H9 (cell line): ENCODE measurements around the gene CMYA5. TPM values are rescaled to one million over a fixed set of nuclear protein-coding genes. Genes with fewer than 3 reads are reported as not detected.

Experiments
- DNase-seq: peaks from one replicate; pipeline ENCODE4 v3.0.0-alpha.2; 2017
- H2AFZ ChIP-seq: one replicate; pipeline ENCODE4 v1.6.1; 2013; ENCODE audit warnings: mild to moderate bottlenecking, low read length, control low read depth, moderate library complexity
- H2AK5ac ChIP-seq: 2 replicates; pipeline ENCODE4 v1.6.1; 2013; ENCODE audit warnings: low read length, control low read depth, mixed read lengths; ENCODE audit not compliant: insufficient read length
- H2BK120ac ChIP-seq: one replicate; pipeline ENCODE4 v1.6.1; 2013; ENCODE audit warnings: low read depth, mild to moderate bottlenecking, low read length, control low read depth, inconsistent platforms; ENCODE audit not compliant: poor library complexity, severe bottlenecking
- H2BK12ac ChIP-seq: 2 replicates; pipeline ENCODE4 v1.6.1; 2013; ENCODE audit warnings: low read length, control low read depth, mixed read lengths, low read depth; ENCODE audit not compliant: insufficient read length
- H2BK15ac ChIP-seq: 2 replicates; pipeline ENCODE4 v1.6.1; 2013; ENCODE audit warnings: low read depth, low read length, control low read depth
- H2BK20ac ChIP-seq: one replicate; pipeline ENCODE4 v1.6.1; 2013; ENCODE audit warnings: low read depth, mild to moderate bottlenecking, low read length, control low read depth, inconsistent platforms; ENCODE audit not compliant: poor library complexity, severe bottlenecking
- H2BK5ac ChIP-seq: 2 replicates; pipeline ENCODE4 v1.6.1; 2013; ENCODE audit warnings: low read length, control low read depth, mixed read lengths; ENCODE audit not compliant: insufficient read length
- H3K14ac ChIP-seq: 2 replicates; pipeline ENCODE4 v1.6.1; 2013; ENCODE audit warnings: low read length, control low read depth; ENCODE audit not compliant: insufficient read depth
- H3K18ac ChIP-seq: 2 replicates; pipeline ENCODE4 v1.6.1; 2013; ENCODE audit warnings: low read depth, mild to moderate bottlenecking, mixed read lengths, low read length, control low read depth; ENCODE audit not compliant: insufficient read length
- H3K23ac ChIP-seq: 2 replicates; pipeline ENCODE4 v1.6.1; 2013; ENCODE audit warnings: low read length, control low read depth, mixed read lengths, low read depth; ENCODE audit not compliant: insufficient read length
- H3K23me2 ChIP-seq: 2 replicates; pipeline ENCODE4 v1.6.1; 2013; ENCODE audit warnings: low read depth, mild to moderate bottlenecking, mixed read lengths, low read length, control low read depth; ENCODE audit not compliant: insufficient read length, poor library complexity, severe bottlenecking
- H3K27ac ChIP-seq: 2 replicates; pipeline ENCODE4 v1.5.1; 2013; ENCODE audit warnings: low read length, control low read depth, mixed read lengths, low read depth; ENCODE audit not compliant: insufficient read length
- H3K27me3 ChIP-seq: 2 replicates; pipeline ENCODE4 v1.6.1; 2013; ENCODE audit warnings: low read length, control low read depth, inconsistent platforms; ENCODE audit not compliant: insufficient read depth
- H3K4ac ChIP-seq: 2 replicates; pipeline ENCODE4 v1.6.1; 2013; ENCODE audit warnings: low read depth, mild to moderate bottlenecking, control low read depth, inconsistent platforms, low read length, moderate library complexity
- H3K4me1 ChIP-seq: 2 replicates; pipeline ENCODE4 v1.6.1; 2013; ENCODE audit warnings: low read length, control low read depth, inconsistent platforms; ENCODE audit not compliant: insufficient read depth
- H3K4me2 ChIP-seq: 2 replicates; pipeline ENCODE4 v1.6.1; 2013; ENCODE audit warnings: low read length, control low read depth, mixed read lengths; ENCODE audit not compliant: insufficient read length, insufficient read depth
- H3K56ac ChIP-seq: 2 replicates; pipeline ENCODE4 v1.6.1; 2013; ENCODE audit warnings: low read depth, mild to moderate bottlenecking, mixed read lengths, low read length, control low read depth; ENCODE audit not compliant: insufficient read length
- H3K79me1 ChIP-seq: 2 replicates; pipeline ENCODE4 v1.6.1; 2013; ENCODE audit warnings: low read depth, mild to moderate bottlenecking, moderate library complexity, low read length, control low read depth, inconsistent platforms; ENCODE audit not compliant: insufficient read depth, poor library complexity, severe bottlenecking
- H3K79me2 ChIP-seq: 2 replicates; pipeline ENCODE4 v1.6.1; 2013; ENCODE audit warnings: low read length, control low read depth, inconsistent platforms; ENCODE audit not compliant: insufficient read depth
- H3K9ac ChIP-seq: 2 replicates; pipeline ENCODE4 v1.6.1; 2013; ENCODE audit warnings: low read length, control low read depth, mixed read lengths; ENCODE audit not compliant: insufficient read length; ENCODE audit errors: extremely low read depth
- H3K9me3 ChIP-seq: one replicate; pipeline ENCODE4 v1.6.1; 2013; ENCODE audit warnings: low read depth, low read length, inconsistent platforms; ENCODE audit not compliant: control insufficient read depth
- H3T11ph ChIP-seq: one replicate; pipeline ENCODE4 v1.6.1; 2013; ENCODE audit warnings: mild to moderate bottlenecking, low read length, control low read depth, inconsistent platforms
- H4K20me1 ChIP-seq: one replicate; pipeline ENCODE4 v1.6.1; 2013; ENCODE audit not compliant: control insufficient read depth, insufficient read length, insufficient read depth
- H4K5ac ChIP-seq: 2 replicates; pipeline ENCODE4 v1.6.1; 2013; ENCODE audit warnings: low read depth, mild to moderate bottlenecking, mixed read lengths, low read length, control low read depth; ENCODE audit not compliant: insufficient read length
- H4K8ac ChIP-seq: replicated peaks from 2 replicates; pipeline ENCODE4 v1.6.1; 2013; ENCODE audit warnings: low read length, control low read depth, mixed read lengths, low read depth; ENCODE audit not compliant: insufficient read length
- H4K91ac ChIP-seq: 2 replicates; pipeline ENCODE4 v1.6.1; 2013; ENCODE audit warnings: low read depth, mild to moderate bottlenecking, moderate library complexity, mixed read lengths, low read length, control low read depth; ENCODE audit not compliant: insufficient read length
- H3K27ac Mint-ChIP-seq, 3 experiments: 2 replicates in 2 of 3; 3 replicates in 1 of 3; pipeline ENCODE4 v1.8.0; 2020 to 2021; ENCODE audit warnings: mixed read lengths in 3 of 3, mild to moderate bottlenecking in 1 of 3, moderate library complexity in 1 of 3
- H3K27me3 Mint-ChIP-seq: 2 replicates; pipeline ENCODE4 v1.8.0; 2021; ENCODE audit warnings: low read depth, mild to moderate bottlenecking, moderate library complexity, mixed read lengths
- H3K36me3 Mint-ChIP-seq, 3 experiments: 2 replicates in 2 of 3; 3 replicates in 1 of 3; pipeline ENCODE4 v1.8.0; 2020 to 2021; ENCODE audit warnings: low read depth in 3 of 3, mixed read lengths in 3 of 3; ENCODE audit not compliant: insufficient read depth in 1 of 3
- H3K4me1 Mint-ChIP-seq, 2 experiments: 2 replicates each; pipeline ENCODE4 v1.8.0; 2020; ENCODE audit warnings: mixed read lengths in 2 of 2
- H3K4me3 Mint-ChIP-seq, 2 experiments: 2 replicates in 1 of 2; 3 replicates in 1 of 2; pipeline ENCODE4 v1.8.0; 2020 to 2021; ENCODE audit warnings: mild to moderate bottlenecking in 2 of 2, mixed read lengths in 2 of 2, moderate library complexity in 1 of 2
- H3K9me3 Mint-ChIP-seq, 2 experiments: 2 replicates in 1 of 2; 3 replicates in 1 of 2; pipeline ENCODE4 v1.8.0; 2020; ENCODE audit warnings: mild to moderate bottlenecking in 2 of 2, mixed read lengths in 2 of 2, moderate library complexity in 1 of 2
- WGBS: extraction: QIAGEN DNeasy Blood & Tissue Kit; methylation state at CpG from one replicate; pipeline ENCODE4 v1.1.7; 2013; ENCODE audit warnings: missing lambda C conversion rate, low lambda C conversion rate, mixed read lengths; ENCODE audit not compliant: insufficient read length; ENCODE audit errors: extremely low coverage; 5-methylcytosine and 5-hydroxymethylcytosine counted together
- total RNA-seq: library from RNA; stranded (reverse); gene quantifications from 2 replicates; pipeline ENCODE4 v1.2.1, GENCODE V29; 2021
- TF ChIP-seq, protein P1 (sequence below): fragments of 200-600 bp; sonication (generic); conservative IDR thresholded peaks from 3 replicates; pipeline ENCODE4 v1.8.0; 2021; ENCODE audit warnings: antibody characterized with exemption, mild to moderate bottlenecking

The CMYA5 gene
- total RNA-seq, 1 experiment from 2014 or later: 1.8 TPM

DNA sequence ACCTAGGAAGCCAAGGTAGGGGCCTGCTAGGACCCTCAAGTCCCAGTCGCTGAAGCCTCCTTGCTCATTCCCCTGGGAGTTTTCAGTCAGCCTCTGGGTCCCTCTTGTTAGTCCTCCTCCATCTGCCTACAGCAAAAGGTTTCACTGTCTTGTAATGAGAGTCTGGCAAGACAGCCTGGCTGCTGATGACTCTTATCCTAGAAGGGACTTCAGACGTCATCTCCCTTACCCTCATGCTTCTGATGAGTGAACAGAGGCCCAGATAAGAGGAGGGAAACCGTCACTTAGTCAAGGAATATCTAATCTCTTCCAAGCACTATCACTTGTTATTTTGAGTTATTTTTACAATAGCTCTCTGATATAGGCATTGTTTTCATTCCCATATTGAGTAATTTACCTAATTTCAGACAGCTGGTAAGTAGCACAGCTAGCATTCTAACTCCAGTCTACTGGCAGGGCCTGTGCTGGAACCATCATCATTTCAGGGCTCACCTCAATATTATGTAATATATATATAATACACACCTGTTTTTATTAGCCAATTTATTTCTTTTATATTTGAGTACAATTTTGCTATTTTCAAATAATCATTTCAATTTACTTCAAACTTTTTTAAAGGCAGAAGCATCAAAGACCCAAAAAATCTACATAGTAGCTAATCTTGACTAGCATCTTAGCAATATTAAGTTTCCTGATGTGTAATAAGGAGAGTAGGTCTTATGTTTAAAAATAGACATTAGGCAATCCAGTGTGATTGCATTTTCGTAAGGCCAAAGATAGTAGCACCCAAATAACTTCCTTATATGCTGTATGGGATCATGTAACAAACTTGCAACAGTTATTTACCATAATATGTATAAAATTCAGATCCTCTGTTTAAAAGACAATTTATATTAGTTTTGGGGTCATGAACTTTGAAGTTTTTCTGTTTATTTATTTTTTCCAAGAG lies 7.9 kb downstream of the CMYA5 start:
- Histone ChIP-seq H4K5ac (no peak overlapping the region), H3K9me3 (no peaks in the 10 kb centered on the region), H3K56ac (no peak overlapping the region), H3K14ac (no peak overlapping the region), H3K79me2 (no peaks in the 10 kb centered on the region), H2BK20ac (no peak overlapping the region), H2BK12ac (no peak overlapping the region), H3K23me2 (no peaks in the 10 kb centered on the region), H3K23ac (no peak overlapping the region), H3K4me2 (no peak overlapping the region), H2BK5ac (no peak overlapping the region), H3K18ac (no peak overlapping the region), H3K27ac (no peak overlapping the region), H3K4me1 (no peaks in the 10 kb centered on the region), H4K8ac (no peak overlapping the region), H2BK15ac (no peak overlapping the region), H3T11ph (no peak overlapping the region), H3K27me3 (no peaks in the 10 kb centered on the region), H4K91ac (no peak overlapping the region), H3K9ac (no peak overlapping the region), H3K79me1 (no peaks in the 10 kb centered on the region), H2BK120ac (no peak overlapping the region), H4K20me1 (no peaks in the 10 kb centered on the region), H2AFZ (no peak overlapping the region), H2AK5ac (no peak overlapping the region), H3K4ac (no peak overlapping the region)
- TF ChIP-seq, protein P1, sequence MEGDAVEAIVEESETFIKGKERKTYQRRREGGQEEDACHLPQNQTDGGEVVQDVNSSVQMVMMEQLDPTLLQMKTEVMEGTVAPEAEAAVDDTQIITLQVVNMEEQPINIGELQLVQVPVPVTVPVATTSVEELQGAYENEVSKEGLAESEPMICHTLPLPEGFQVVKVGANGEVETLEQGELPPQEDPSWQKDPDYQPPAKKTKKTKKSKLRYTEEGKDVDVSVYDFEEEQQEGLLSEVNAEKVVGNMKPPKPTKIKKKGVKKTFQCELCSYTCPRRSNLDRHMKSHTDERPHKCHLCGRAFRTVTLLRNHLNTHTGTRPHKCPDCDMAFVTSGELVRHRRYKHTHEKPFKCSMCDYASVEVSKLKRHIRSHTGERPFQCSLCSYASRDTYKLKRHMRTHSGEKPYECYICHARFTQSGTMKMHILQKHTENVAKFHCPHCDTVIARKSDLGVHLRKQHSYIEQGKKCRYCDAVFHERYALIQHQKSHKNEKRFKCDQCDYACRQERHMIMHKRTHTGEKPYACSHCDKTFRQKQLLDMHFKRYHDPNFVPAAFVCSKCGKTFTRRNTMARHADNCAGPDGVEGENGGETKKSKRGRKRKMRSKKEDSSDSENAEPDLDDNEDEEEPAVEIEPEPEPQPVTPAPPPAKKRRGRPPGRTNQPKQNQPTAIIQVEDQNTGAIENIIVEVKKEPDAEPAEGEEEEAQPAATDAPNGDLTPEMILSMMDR: no peak
- peaks cover 3 to 4% of the 10 kb centered on the region in 2 experiments; a peak in 1 of 4 replicates for H3K4me1 Mint-ChIP-seq
- no peak overlapping the region for H3K27ac Mint-ChIP-seq
- no CpG with 5 or more reads among the region's 4 CpGs for WGBS
- no peaks in the 10 kb centered on the region for H3K36me3 Mint-ChIP-seq
- DNase-seq: no peak
- no peaks in the 10 kb centered on the region for H3K9me3 Mint-ChIP-seq
- H3K4me3 Mint-ChIP-seq: no peak overlapping the region
- H3K27me3 Mint-ChIP-seq: no peaks in the 10 kb centered on the region; the same call in 1 of the 2 replicates
